HG03025 (cell line): ENCODE data around the gene SYNE1.

Experiments used
- ATAC-seq: cut with Tn5 transposase; IDR thresholded peaks from one replicate; pipeline ENCODE4 v1.9.1; 2021; ENCODE audit warnings: mild to moderate bottlenecking, moderate library complexity; ENCODE audit not compliant: unreplicated experiment, low FRiP score

Gene SYNE1

DNA sequence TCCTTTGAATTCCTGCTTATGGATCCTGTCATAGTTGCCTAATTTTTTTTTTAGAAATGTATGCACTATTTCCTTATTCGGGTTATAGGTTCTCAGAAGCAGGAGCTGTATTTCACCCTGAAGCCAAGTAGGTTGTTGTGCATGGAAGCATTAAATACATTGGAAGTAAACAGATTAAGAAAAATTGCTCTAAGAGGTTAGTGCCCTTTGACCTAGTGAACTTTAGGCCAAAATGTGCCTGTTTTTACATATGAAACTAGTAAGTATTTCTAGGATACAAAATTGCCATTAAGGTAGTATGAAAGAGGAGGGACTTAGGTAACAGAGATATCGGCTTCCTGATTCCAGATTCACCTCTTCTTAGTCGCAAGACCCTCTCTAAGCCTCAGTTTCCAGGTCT, 377.9 kb downstream of the SYNE1 start:
- no peak for ATAC-seq

- no peak for ATAC-seq
Observed at GRCh38 chr6:152257581-152257980, 379.6 kb downstream of the SYNE1 start.

DNA sequence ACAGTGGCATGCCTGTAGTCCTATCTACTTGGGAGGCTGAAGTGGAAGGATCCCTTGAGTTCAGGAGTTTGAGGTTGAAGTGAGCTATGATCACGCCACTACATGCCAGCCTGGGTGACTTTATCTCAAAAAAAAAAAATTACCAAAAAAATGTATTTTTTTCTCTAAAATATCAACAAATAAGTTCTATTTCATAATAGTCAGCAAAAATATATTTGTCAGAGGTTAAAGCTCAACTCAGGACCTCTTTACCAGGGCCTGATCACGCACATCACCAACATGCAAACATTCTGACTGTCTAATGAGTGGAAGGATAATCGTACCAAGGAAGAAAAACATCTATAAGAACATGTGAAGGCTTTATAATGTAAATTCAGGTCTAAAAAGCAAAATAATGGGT, 387.0 kb downstream of the SYNE1 start:
- ATAC-seq, result no peak

DNA sequence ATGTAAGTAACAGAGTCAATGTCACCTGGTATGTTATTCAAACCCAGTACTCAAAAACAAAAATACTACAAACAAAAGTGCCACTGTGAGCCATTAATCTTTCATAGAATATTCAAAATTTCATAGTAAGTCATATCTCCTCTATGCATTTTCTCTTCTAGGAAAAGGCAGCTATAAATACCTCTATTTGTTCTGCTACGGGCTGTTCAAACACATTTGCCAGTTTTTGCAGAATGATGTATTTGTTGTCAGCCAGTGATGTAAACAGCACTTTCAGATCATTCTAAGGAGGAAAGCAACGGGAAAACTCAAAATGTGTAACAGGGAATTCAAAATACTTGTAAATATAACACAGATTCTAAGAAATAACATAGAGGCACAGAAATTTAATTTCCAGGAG, 388.2 kb downstream of the SYNE1 start:
- ATAC-seq, result no peak

GRCh38 chr6:152246554-152247337, 390.4 kb downstream of the SYNE1 start:
- ATAC-seq, result no peak

DNA sequence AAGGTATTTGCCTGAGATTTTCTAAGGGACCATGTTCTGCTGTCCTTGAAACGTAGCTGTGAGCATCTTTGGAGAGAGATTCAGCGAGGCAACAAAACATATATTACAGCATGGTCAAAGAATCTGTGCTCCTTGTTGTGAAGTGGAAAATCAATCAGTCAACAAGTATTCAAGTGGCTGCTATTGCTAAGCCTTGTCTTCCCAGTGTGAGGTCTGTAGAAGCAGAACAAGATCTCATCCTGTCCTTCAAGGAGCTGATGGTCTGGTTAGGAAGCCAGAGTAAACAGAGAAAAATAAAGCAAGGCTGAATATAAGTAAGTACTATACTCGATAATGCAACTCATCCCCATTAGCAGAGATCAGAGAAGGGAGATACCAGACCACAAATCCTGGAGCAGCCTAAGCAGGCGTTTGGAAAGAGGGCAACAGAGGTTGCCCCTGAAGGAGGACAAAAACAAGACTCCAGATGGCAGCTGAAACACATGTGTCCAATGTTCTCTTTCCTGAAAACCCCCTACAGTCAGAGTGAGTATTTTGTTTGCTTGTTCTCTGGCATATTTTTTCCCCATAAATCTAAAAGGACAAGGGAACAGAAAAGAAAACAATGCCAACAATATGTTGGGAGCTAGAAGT, 392.0 kb downstream of the SYNE1 start:
- ATAC-seq, result no peak

DNA sequence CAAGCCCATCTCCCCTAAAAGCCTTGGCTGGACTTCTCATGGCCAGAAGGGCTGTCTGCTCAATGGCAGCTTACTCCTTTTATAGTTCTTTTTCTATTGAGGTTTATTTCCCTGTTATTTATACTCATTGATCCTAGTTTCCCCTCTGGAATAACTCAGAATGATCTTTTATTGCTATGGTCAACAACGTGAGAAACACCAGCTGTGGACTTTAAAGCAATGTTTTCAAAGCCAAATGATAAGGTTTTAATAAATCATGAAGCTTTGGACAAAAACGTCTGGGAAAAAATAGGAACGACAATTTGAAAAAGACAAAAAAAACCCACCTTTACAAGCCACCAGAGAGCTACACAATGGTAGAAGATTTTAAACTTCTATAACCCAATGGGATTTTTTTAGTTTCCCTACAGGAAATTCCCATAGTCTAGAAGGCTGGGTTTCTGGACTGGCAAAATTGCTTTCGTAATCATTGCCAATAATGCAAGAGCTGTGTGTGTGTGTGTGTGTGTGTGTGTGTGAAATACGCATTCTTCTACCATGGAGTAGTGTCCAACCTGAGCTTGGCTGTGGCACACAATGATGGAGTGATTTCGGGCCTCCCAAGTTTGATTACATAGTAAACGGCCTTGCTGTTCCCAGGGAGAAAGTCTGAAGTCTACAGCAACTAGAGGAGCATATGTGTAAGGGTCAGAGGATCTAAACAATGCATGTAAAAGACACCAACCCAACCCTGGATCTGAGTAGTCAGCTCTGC, 396.0 kb downstream of the SYNE1 start:
- ATAC-seq, result no peak

DNA sequence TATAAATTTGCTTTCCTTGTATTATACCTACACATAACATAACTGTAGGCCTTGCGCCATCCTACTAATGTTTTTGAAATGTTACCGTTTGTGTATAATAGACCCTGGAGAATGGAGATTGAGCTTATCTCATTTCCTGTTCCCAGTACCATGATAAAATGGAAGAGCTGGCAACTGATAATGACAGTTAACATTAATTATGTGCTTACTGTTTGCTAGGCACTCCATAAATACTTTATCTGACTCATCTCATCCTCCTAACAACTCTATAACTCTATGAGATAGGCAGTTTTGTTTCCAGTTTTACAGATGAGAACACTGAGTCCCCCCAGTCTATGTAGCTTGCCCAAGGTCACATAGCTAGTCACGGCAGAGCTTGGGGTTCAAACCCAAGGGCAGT, 396.7 kb downstream of the SYNE1 start:
- no peak for ATAC-seq

DNA sequence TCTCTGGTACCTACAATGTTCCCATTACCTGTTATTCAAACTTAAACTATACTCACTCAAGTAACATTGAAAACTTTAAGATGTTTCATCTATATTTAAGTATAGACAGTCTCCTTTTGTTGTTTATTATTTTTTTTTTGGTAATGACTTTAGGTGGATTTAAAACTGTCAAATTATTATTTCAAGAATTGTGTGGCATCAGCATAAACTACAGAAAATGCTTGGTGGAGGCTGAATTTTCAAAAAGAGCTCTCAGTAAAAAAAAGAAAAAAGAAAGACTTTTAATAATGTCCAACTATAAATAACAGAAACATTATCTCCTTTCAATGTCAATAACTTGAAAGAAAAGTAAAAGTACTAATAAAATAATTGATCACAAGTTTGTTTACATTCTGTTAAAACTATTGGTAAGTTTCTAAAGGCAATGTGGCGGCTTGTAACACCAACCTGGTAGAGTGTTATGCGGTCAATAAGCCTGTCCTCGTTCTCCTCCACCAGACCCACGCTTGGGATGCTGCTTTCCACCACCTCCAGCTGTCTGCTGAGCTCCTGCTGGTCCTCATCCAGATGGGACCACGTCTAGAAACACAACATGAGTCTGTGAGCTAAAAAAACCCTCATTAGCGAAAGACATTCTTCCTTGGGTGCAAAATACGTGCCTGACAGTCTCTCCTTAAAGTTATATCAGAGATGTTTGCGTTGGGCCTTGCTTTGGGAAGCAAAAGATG, 400.6 kb downstream of the SYNE1 start:
- no peak for ATAC-seq

DNA sequence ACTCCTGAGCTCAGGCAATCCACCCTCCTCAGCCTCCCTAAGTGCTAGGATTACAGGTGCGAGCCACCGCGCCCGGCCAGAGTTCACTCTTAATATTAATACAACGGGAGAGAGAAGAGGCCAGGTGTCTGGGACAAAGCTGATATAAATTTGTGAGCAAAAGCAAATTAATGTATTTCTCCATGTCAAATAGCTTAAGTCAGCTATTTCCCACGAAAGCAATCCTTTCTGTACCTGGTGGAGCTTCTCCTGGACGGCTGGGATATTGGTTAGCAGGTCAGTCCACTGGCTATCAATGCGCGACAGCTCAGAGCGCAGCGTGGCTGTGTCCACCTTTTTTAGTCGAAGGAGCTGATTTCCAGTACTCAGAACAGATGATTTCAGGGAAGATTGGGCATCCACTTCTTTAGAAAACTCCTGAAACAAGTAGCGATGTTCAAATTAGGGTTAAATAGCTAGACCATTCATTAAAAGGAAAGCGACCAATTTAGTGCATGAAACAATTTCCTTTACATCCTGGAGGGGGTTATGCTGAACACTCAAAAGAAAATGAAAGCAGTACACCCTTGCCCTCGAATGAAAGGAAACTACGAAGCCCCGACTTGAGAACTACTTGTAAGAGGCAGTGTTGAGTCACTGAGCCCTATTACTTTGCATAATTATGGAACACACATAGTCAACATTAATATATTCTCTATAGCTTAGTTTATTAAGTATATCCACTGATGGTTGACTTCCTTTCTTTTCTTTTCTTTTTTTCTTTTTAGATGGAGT, 403.4 kb downstream of the SYNE1 start:
- no peak for ATAC-seq

DNA sequence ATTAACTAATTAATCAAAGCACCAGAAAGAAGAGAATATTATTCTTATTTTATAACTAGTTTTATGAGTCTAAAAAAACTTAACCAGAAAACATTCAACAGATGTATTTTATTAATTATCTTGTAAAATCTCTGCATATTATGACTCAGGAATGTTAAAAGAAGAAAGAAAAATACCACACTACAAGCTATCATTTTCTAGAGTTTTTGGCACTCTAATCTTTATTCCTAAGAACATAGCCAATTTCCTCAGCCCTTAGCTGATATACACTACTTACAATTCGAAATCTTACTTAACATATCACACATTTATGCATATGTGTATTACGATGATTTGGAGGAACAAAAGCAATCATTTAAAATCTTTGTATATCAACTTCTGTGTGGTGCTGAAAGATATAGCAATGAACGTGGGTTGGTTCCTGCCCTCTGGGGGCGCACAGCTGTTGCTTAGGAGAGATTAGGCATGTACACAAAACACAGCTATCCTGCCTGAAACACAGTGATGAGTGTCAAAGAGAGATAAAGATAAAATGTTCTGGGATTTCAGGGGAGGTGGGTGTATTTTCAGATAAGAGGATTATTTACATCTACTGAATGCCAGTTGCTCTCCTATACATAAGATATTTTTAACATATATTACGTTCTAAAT, 404.5 kb downstream of the SYNE1 start:
- ATAC-seq, result no peak

GRCh38 chr6:152229330-152229729, 407.8 kb downstream of the SYNE1 start:
- no peak for ATAC-seq

DNA sequence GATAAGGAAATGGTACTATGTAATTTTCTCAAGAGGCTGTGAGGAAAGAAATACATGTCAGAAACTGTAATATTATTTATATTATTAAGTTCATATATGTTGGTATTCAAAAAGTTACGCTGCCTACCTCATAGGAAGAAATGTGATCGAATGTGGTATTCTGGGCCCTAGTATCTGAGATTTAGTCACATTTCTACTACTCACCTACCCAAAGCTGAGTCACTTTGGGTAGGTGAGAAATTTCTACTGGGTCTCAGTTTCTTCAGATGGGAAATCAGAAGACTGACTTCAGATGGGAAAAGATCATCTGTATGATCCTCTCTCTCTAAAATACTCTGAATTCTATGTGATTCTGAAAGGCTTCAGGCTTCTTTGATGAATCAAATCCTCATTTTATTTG, 411.0 kb downstream of the SYNE1 start:
- ATAC-seq, result no peak

- no peak for ATAC-seq
Observed at GRCh38 chr6:152225241-152225934, 411.8 kb downstream of the SYNE1 start.

DNA sequence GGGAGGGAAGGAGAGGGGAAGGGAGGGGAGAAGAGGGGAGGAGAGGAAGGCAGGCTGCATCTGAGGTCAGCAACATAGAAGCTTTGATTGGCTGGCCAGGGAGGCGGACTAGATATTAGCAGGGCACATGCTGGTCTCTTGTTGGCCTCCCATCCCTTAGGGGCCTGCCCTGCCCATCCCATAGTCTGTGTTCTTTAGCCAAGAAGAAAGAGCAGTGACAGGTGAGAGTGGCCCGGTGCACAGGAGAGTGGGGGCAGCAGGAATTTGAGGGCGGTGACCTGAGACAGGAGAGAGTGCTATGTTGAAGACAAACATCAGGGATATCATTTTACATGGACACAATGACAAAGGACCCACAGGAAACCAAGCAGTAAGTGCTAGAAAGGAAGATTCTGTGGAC, 413.5 kb downstream of the SYNE1 start:
- ATAC-seq, result no peak

DNA sequence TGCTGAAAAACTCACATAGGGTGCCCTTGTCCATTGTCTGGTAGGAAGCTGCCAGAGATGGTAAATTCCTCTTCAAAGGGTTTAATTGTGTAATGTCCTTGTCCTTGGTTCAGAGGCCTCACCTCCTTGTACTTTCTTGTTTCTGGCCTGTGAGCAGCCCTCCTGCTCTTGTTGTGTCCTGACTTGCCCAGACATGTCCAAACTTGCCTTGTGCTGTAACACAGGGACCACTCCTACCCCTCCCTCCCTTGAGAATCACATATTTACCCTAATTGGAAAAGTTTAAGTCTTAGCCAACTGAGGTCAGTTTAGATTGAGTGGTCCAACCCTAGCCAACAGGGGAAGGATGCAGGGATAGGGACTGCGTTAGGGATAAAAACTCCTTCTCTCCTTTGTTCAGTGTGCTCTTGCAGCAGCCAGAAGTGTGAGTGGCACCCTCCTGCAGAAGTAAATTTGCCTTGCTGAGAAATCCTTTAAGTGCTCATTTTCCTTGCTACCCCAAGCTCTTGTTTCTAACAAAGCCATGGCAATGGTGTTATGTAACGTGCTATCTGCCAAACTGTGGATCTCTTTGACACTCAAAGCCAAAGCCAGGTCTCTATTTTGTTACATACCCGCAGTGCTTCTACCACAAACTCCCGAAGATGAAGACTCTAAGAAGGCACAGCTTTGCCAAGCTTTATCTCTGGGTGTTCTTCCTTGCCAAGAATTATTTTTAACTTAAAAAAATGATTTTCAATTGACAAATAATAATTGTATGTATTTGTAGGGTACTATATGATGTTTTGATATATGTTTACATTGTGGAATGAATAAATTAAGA, 415.1 kb downstream of the SYNE1 start:
- no peak for ATAC-seq

GRCh38 chr6:152220786-152221185, 416.4 kb downstream of the SYNE1 start:
- ATAC-seq, result no peak

- ATAC-seq, result no peak
Observed at GRCh38 chr6:152218887-152219286, 418.3 kb downstream of the SYNE1 start.
